ENCODE measurements around the gene MYLK3. TPM values are rescaled to one million over a fixed set of nuclear protein-coding genes. Genes with fewer than 3 reads are reported as not detected.

MYLK3 gene
- total RNA-seq, 2 experiments from 2014 or later = 0.15 TPM; not detected in 1

- DNase-seq = peak; percentile 61
- Mint-ChIP-seq H3K36me3 (peaks cover 47% of the 10 kb centered on the region), H3K9me3 (no peaks in the 10 kb centered on the region), H3K4me3 (no peak overlapping the region), H3K4me1 (ENCODE audit: low read depth) (no peaks in the 10 kb centered on the region), H3K27me3 (no peaks in the 10 kb centered on the region), H3K27ac (no peak overlapping the region)
- intact Hi-C loops (cut with micrococcal nuclease) = loop anchor here (1.0 kb wide), 4 partner anchors 16 to 256 kb away; partner anchors contain the start of genes ORC6 and VPS35
- ChIA-PET CTCF (interaction anchor here (0.6 to 4.7 kb wide), 35 partner anchors 10 to 1783 kb away, joined by 3 to 68 read pairs (median 4); partner anchors contain the start of genes C16orf87, GPT2 and ORC6), POLR2A (interaction anchor here (1.0 kb wide), 1 partner anchor 116 kb away, joined by 3 read pairs; no protein-coding TSS in a partner anchor)
Measured at GRCh38 chr16:46673320-46674013, 74.7 kb downstream of the MYLK3 start.

GRCh38 chr16:46662123-46662522, 86.0 kb downstream of the MYLK3 start:
- H3K4me1 Mint-ChIP-seq (ENCODE audit: low read depth) = peaks cover 12% of the 10 kb centered on the region
- H3K9me3 Mint-ChIP-seq = no peaks in the 10 kb centered on the region
- CTCF ChIA-PET = interaction anchor here (2.5 kb wide), 1 partner anchor 11 kb away, joined by 9 read pairs; no protein-coding TSS in a partner anchor
- no peak overlapping the region for H3K4me3 Mint-ChIP-seq
- DNase-seq = no peak
- no peaks in the 10 kb centered on the region for H3K27me3 Mint-ChIP-seq
- peaks cover 40% of the 10 kb centered on the region for H3K36me3 Mint-ChIP-seq
- POLR2A ChIA-PET = no interaction called here
- H3K27ac Mint-ChIP-seq = no peak overlapping the region
- intact Hi-C loops (cut with micrococcal nuclease) = no loop called here

- H3K36me3 Mint-ChIP-seq = peaks cover 40% of the 10 kb centered on the region
- peaks cover 12% of the 10 kb centered on the region for H3K4me1 Mint-ChIP-seq (ENCODE audit: low read depth)
- H3K4me3 Mint-ChIP-seq = no peak overlapping the region
- no peaks in the 10 kb centered on the region for H3K27me3 Mint-ChIP-seq
- intact Hi-C loops (cut with micrococcal nuclease) = loop anchor here (1.0 to 10.0 kb wide), 2 partner anchors 30 to 104 kb away; partner anchors contain the start of genes ORC6 and VPS35
- peak; percentile 57 for DNase-seq
- POLR2A ChIA-PET = interaction anchor here (0.7 kb wide), 1 partner anchor 251 kb away, joined by 3 read pairs; no protein-coding TSS in a partner anchor
- H3K27ac Mint-ChIP-seq = peak overlapping the region; percentile 64
- H3K9me3 Mint-ChIP-seq = no peaks in the 10 kb centered on the region
- CTCF ChIA-PET = interaction anchor here (0.9 to 3.4 kb wide), 2 partner anchors 15 to 271 kb away, joined by 3 to 14 read pairs; no protein-coding TSS in a partner anchor
Measured at GRCh38 chr16:46658925-46659324, 89.2 kb downstream of the MYLK3 start.

Other genes with a start within 250 kb of the MYLK3 start
- gene SHCBP1, start 127.0 kb downstream of the MYLK3 start, total RNA-seq = 10 to 100 TPM; 49.0 to 50.5 TPM
- gene VPS35, start 59.2 kb downstream of the MYLK3 start, total RNA-seq = 100 to 1,000 TPM; 112 to 114 TPM
- gene ORC6, start 58.7 kb downstream of the MYLK3 start, total RNA-seq = 10 to 100 TPM; 48.6 to 51.7 TPM
- 10 to 100 TPM; 18.1 to 18.2 TPM for gene C16orf87, start 82.8 kb upstream of the MYLK3 start, total RNA-seq
- 10 to 100 TPM; 20.2 to 23.1 TPM for gene GPT2, start 136.0 kb upstream of the MYLK3 start, total RNA-seq
- gene DNAJA2, start 225.3 kb upstream of the MYLK3 start, total RNA-seq = 10 to 100 TPM; 78.9 to 80.6 TPM